HG02588 (cell line): Measurements from ENCODE around the gene SCN8A.

Source experiments
- ATAC-seq: cut with Tn5 transposase; IDR thresholded peaks from one replicate; pipeline ENCODE4 v1.9.1; 2021; ENCODE audit warnings: mild to moderate bottlenecking, moderate library complexity; ENCODE audit not compliant: unreplicated experiment

SCN8A gene

GRCh38 chr12:51702587-51702986 is 111.6 kb downstream of the SCN8A start:
- ATAC-seq, result no peak

GRCh38 chr12:51705450-51705849 is 114.4 kb downstream of the SCN8A start:
- no peak for ATAC-seq

DNA sequence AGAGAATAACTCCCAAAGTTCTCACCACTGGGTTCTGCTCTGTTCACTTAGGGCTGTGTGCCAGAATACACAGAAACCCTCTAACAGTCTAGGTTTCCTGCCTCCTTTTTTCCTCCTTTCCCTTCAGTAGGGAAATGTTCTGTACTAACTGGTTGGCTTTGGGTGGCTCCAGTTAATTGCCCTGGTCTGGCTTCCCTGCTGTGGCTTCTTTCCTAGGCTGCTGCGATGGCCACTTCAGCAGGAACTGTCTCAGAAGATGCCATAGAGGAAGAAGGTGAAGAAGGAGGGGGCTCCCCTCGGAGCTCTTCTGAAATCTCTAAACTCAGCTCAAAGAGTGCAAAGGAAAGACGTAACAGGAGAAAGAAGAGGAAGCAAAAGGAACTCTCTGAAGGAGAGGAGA is 115.2 kb downstream of the SCN8A start:
- ATAC-seq, result no peak

- ATAC-seq, result no peak
Measured at GRCh38 chr12:51714666-51715065, 123.6 kb downstream of the SCN8A start.

DNA sequence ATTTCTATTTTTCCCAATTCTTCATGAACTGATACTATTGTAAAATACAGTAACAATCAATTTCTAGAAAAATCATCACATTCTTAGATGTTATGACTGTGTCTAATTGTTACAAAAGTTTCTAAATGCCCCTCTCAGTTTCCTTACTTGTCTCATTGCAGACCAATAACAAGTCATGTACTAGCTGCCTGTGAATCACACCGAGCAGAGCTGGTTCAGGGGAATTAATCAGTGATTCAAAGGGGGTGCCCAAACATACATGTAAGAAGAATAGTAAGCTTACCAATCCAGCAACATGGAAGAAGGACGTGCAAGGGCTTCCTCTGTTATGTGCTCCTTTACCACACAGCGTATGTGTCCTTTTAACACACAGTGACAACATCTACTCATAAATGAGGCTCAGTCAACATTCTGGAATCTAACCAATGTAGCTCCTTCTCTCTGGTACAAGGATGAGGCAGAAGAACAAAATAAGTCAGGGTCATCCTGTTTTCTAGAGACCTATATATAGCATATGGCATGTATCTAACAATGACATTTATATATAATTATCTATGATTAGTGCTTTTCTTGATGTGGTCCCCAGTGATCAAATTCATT is 126.4 kb downstream of the SCN8A start:
- no peak for ATAC-seq

DNA sequence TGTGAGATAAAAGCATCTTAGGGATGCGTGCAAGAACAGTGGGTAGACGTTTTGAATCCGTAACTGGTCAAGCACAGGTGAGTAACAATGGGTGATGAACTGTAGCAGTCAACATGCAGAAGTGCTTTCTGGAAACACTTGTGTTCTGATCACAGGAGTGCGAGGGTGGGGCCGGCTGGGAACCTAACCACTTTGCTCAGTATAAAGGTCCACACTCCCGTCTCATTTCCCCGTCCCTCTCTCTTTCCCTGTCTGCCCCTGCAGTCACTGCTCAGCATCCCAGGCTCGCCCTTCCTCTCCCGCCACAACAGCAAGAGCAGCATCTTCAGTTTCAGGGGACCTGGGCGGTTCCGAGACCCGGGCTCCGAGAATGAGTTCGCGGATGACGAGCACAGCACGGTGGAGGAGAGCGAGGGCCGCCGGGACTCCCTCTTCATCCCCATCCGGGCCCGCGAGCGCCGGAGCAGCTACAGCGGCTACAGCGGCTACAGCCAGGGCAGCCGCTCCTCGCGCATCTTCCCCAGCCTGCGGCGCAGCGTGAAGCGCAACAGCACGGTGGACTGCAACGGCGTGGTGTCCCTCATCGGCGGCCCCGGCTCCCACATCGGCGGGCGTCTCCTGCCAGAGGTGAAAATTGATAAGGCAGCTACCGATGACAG is 130.4 kb downstream of the SCN8A start:
- ATAC-seq, result no peak

- no peak for ATAC-seq
Measured at GRCh38 chr12:51722431-51722830, 131.4 kb downstream of the SCN8A start.

DNA sequence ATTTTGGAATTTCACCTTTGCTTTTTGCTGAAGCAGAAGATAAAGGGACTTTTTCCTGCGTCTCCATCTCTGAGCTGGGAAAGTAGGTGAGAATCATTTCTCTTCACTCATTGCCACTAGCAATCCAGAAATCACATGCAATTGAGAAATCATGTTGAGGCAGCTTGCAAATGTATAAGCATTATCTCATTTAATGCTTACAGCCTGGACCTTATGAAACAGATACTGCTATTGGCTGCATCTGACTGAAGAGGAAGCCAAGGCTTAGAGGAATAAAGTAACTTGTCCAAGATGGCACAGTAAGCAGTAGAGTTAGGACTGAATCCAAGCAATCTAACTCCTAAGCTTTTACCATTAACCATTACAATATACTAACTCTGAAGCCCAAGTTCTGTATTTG is 135.1 kb downstream of the SCN8A start:
- ATAC-seq, result no peak

DNA sequence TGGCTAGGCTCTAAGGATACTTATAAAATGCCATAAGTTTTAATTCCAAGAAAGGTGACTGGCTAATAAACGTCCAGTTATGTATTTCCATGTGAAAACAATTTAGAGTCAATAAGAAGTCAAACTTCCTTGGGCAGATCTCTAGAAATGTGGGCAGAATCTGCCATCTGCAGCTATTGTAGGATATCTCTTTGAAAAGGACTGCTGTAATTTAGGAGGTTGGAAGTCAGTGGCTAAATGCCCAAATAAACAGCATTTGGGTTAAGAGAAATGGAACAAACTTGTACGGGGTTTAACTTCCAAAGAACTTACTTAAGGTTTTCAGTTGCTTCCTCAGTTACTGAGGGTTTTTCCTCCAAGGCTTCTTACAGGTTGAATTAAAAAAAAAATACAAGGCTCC is 135.9 kb downstream of the SCN8A start:
- no peak for ATAC-seq

DNA sequence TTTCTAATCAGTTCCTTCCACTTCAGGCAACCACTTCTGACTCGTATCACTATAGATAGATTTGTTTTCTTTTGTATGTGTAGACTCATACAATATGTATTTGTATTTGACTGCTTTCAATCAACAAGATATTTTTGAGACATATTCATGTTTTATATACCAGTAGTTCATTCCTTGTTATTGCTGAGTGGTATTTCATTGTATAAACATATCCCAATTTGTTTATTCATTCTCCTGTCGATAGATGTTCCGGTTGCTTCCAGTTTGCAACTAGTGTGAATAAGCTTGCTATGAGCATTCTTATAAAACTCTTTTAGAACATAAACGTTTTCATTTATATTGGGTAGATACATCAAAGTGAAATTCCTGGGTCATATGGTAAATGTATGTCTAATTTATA is 138.3 kb downstream of the SCN8A start:
- no peak for ATAC-seq

GRCh38 chr12:51730745-51731144 is 139.7 kb downstream of the SCN8A start:
- ATAC-seq, result no peak

DNA sequence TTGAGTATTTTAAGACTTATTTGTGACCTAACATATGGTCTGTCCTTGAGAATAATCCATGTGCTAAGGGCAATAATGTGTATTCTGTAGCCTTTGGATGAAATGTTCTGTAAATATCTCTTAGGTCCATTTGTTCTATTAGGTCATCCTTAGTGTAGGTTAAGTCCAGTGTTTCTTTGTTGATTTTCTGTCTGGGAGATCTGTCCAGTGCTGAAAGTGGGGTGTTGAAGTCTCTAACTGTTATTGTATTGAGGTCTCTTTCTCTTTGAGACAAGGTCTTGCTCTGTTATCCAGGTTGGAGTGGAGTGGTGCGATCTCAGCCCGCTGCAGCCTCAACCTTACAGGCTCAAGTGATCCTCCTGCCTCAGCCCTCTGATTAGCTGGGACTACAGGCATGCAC is 149.5 kb downstream of the SCN8A start:
- no peak for ATAC-seq

- ATAC-seq, result no peak
Measured at GRCh38 chr12:51744235-51744634, 153.2 kb downstream of the SCN8A start.

DNA sequence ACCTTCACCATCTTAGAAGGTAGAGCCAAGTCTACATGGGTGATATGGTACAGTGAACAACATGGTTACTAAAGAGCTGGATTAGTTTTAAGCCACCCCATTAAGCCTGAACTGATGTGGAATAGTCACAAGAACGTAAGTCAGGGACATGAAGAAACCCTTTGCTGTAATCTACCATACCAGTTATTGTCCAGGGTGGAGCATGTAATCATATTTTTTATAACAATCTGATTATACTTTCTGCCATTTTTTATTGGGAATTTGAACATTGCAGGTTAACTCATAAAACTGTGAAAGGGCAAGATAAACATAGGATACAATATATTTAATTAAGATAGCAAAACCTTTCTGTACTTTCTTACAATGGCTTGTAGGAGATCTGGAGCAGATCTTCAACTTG is 153.9 kb downstream of the SCN8A start:
- no peak for ATAC-seq

- no peak for ATAC-seq
Measured at GRCh38 chr12:51746416-51746815, 155.4 kb downstream of the SCN8A start.

DNA sequence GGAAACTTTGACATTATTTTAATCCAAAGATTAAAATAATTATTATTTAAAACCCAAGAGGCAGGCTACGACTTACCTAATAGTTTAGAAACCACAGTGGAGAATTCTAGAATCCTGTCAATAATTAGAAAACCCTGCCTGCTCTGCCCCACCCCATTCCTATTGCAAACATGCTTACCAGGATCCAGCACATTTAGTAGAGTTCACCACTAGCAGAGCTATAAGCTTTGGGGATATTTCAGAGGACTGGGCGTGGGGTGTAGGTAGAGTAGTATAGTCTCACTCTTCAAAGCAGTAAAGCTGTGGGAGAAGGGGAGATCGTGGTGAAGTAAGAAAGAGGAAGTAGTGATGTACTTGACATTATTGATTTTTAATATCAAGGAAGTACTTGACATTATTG is 157.2 kb downstream of the SCN8A start:
- ATAC-seq, result no peak

DNA sequence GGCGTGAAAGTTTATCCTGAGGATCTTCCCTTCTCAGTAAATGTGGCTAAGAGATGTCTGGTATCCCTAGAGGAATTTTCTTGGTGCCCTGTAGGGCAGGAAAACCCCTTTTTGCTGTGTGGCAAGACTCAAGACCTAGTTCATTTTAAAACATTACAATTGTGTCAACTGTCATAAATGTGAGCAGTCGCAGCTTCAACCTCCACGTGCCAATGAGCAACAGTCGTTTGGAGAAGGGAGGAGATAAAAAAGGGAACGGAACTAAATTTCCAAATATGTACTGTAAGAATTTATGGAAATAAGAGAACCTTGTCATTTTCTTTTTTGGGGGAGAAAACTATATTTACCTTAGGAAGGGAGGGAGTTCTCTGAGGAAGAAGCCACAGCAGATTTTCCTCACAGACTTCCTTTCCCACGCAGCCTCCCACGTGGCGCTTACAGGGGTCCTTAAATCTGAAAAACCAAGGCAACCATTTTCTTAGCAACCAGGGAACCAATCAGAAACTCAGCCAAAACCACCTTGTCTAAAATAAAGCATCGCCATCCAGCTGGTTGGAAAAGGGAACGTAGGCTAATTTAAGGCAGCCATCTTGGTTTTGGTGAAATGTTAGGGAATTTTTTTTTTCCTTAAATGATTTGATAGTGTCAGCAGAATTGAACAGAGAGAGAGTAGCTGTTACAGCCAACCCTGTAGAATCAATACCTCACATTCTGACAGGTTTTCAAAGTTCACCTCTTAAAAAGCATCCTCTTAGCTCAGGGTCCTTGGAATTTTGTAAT is 158.4 kb downstream of the SCN8A start:
- no peak for ATAC-seq

DNA sequence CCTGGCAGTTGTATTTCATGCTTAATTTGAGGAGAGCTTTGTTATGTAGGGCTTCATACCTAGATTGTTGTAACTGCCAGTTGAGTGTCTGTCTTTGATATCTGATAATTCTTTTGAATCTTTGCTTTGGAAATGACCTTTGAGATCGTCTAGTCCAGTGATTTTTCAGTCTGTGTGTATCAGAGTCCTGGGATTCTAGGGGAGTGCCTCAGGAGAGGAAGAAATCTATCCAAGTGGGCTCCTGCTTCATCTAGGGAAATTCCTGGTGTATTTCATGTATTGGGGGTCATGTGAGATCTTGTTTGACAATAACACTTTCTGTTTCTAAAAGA is 158.9 kb downstream of the SCN8A start:
- ATAC-seq, result no peak

- no peak for ATAC-seq
Measured at GRCh38 chr12:51751661-51752060, 160.6 kb downstream of the SCN8A start.

DNA sequence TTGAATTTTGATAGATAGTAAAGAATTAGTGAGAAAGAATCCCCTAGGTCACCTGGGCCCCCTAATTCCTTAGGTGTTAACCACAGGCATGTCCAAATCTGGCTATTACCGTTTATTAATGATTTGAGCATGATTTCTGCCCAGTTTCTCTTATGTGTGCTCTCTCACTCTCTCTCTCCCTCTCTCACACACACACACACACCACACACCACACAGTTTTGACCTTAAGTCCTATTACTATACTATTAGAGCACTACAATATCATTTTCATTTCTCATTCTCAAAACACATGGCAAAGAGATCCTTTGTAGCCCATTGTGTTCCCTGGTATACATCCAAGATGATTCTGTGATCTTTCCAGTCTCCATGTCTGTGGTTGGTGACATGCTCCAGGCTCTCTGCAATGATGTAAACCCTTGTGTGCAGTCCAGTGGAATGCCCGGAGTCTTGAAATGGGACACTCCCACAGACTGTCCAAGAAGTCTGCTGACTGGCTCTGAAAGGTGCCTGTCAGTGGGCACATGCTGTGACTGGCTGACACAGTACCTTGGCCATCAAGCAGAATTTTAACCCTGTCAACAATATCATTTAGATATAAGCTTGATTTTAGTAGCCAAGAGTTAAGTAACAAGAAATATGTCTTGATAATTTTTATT is 161.3 kb downstream of the SCN8A start:
- no peak for ATAC-seq

DNA sequence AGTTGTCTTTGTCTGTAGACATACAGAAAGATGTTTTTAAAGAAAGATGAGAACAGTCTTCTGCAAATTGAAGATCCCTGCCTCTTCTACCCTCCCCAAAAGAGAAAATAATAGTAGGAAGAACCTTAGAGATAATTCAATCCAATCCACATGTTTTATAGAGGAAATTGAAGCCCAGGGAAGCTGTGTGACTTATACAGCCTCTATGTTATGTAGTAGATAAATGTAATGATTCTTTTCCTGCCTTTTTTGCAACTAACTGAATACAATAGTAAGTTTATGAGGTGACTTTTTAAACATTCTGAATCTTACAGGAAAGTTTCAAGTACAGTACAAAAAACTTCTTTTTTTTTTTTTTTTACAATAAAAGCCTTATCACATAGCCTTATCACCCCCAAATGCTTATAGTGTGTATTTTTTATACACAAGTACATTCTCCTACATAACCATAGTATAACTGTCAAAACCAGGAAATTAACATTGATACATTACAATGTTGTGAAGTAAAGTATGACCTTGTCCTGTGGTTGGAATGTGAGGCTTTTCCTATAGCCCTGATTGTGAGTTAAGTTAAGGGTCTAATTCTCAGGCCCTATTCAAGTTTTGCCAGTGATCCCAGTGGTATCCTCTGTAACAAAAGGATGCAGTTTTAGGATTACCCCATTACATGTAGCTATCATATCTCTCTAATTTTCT is 163.1 kb downstream of the SCN8A start:
- ATAC-seq, result no peak
